Endothelial cell (in vitro differentiated cells): ENCODE measurements around the gene PLXDC1. TPM values are rescaled to one million over a fixed set of nuclear protein-coding genes. Genes with fewer than 3 reads are reported as not detected.

ENCODE experiments used
- DNase-seq: peaks from one replicate; pipeline ENCODE4 v3.0.0; 2021; ENCODE audit warnings: low spot score
- H3K27ac Mint-ChIP-seq: one replicate; pipeline ENCODE4 v1.8.0; 2021; ENCODE audit warnings: mixed read lengths, inconsistent platforms; ENCODE audit not compliant: unreplicated experiment
- H3K27me3 Mint-ChIP-seq: one replicate; pipeline ENCODE4 v1.8.0; 2021; ENCODE audit warnings: mild to moderate bottlenecking, moderate library complexity, mixed read lengths, inconsistent platforms; ENCODE audit not compliant: unreplicated experiment
- H3K36me3 Mint-ChIP-seq: one replicate; pipeline ENCODE4 v1.8.0; 2021; ENCODE audit warnings: mild to moderate bottlenecking, low read depth, mixed read lengths, inconsistent platforms; ENCODE audit not compliant: unreplicated experiment
- H3K4me1 Mint-ChIP-seq: one replicate; pipeline ENCODE4 v1.8.0; 2021; ENCODE audit warnings: mild to moderate bottlenecking, mixed read lengths, inconsistent platforms; ENCODE audit not compliant: unreplicated experiment
- H3K4me3 Mint-ChIP-seq: one replicate; pipeline ENCODE4 v1.8.0; 2021; ENCODE audit warnings: mild to moderate bottlenecking, mixed read lengths, inconsistent platforms; ENCODE audit not compliant: unreplicated experiment
- H3K9me3 Mint-ChIP-seq: one replicate; pipeline ENCODE4 v1.8.0; 2021; ENCODE audit warnings: mixed read lengths, inconsistent platforms; ENCODE audit not compliant: unreplicated experiment
- total RNA-seq: library from RNA; stranded (reverse); fragmentation: NEBNext Ultra II Directional; extraction: Animal tissue kit (Norgen Biotek cat#: 25700); gene quantifications from one replicate; pipeline ENCODE4 v1.2.1, GENCODE V29; 2021; ENCODE audit not compliant: unreplicated experiment
- TF ChIP-seq, protein P1 (sequence below): fragments of 200-600 bp; sonication (generic); IDR thresholded peaks from one replicate; pipeline ENCODE4 v1.5.0; 2021; ENCODE audit warnings: antibody characterized with exemption; ENCODE audit not compliant: unreplicated experiment

Gene PLXDC1
- total RNA-seq, 1 donor from 2014 or later: 3.7 TPM

DNA sequence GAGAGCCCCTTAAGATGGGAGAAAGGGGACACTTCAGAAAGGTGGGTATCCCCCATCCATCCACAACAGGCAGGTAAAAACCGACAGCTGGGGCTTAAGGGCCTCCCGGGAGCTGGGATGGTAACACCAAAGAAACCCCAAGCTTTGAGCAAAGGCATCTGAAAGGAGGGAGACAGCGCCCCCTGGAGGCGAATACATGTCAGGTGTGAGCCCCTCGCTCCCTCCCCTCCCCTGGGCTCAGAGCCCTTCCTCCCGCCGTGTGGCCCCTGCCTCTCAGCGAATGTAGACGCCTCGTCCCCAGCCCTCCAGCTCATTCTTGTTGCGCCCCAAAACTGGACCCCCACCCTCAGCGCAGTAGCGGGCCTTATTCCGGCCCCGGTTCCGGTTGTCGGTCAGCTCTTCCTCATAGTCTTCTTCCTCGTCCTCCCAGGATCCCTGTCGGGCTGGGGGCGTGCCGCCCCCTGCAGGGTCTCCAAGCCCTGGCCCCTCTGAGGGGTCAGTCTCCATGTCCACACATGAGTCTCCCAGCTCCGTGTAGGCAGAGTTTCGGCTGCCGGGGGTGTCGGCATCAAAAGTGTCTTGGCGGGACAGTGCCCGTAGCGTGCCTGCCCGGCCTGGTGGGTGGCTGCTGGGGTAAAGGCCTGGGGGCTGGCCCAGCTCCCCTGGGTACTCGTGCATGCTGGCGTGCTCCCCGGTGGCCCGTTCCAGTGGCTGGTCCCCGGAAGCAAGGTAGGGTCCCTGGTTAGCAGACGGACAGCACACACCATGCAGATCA is 23.7 kb upstream of the PLXDC1 start:
- TF ChIP-seq, protein P1, sequence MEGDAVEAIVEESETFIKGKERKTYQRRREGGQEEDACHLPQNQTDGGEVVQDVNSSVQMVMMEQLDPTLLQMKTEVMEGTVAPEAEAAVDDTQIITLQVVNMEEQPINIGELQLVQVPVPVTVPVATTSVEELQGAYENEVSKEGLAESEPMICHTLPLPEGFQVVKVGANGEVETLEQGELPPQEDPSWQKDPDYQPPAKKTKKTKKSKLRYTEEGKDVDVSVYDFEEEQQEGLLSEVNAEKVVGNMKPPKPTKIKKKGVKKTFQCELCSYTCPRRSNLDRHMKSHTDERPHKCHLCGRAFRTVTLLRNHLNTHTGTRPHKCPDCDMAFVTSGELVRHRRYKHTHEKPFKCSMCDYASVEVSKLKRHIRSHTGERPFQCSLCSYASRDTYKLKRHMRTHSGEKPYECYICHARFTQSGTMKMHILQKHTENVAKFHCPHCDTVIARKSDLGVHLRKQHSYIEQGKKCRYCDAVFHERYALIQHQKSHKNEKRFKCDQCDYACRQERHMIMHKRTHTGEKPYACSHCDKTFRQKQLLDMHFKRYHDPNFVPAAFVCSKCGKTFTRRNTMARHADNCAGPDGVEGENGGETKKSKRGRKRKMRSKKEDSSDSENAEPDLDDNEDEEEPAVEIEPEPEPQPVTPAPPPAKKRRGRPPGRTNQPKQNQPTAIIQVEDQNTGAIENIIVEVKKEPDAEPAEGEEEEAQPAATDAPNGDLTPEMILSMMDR: peak; percentile 93
- Mint-ChIP-seq H3K4me1 (no peaks in the 10 kb centered on the region), H3K9me3 (no peaks in the 10 kb centered on the region), H3K27me3 (peaks cover 15% of the 10 kb centered on the region), H3K4me3 (no peak overlapping the region), H3K36me3 (peaks cover 25% of the 10 kb centered on the region), H3K27ac (no peak overlapping the region)
- DNase-seq: peak; percentile 76

DNA sequence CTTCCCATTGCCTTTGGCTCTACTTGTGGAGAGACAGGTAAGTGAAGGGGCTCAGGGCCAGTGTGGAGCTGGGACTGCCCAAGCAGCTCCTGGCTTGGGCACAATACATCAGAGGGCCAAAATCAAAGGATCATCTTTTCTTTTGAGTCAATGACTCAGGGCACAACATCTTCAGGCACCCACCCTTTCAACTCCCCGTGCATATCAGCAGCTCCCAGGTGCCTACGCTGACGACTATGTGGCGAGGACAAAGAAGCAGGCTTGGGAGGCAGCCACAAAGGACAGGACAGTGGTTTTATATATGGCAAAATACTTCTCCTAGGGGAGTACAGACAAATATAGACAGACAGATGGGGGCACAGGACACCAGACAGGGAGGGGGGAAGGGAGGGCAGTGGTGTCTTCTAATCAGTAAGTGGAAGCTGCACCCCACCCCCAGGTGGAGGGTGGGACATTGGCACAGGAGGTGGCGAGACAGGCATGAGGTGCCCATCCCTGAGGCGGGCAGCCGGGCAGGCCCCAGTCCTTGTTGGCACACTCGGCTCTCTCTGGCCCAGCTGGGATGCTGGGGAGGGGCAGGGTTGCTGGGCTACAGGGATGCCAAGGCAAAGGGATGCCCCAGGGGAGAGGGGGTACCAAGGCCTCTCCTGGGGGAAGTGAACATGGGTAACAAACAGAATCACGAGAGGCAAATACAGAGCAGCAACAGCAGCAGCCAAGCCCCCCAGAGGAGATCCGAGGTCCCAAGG is 22.3 kb upstream of the PLXDC1 start:
- Mint-ChIP-seq H3K27ac (no peak overlapping the region), H3K27me3 (peaks cover 15% of the 10 kb centered on the region), H3K4me1 (no peaks in the 10 kb centered on the region), H3K4me3 (no peak overlapping the region), H3K9me3 (no peaks in the 10 kb centered on the region), H3K36me3 (peaks cover 27% of the 10 kb centered on the region)
- DNase-seq: no peak
- TF ChIP-seq, protein P1: no peak

DNA sequence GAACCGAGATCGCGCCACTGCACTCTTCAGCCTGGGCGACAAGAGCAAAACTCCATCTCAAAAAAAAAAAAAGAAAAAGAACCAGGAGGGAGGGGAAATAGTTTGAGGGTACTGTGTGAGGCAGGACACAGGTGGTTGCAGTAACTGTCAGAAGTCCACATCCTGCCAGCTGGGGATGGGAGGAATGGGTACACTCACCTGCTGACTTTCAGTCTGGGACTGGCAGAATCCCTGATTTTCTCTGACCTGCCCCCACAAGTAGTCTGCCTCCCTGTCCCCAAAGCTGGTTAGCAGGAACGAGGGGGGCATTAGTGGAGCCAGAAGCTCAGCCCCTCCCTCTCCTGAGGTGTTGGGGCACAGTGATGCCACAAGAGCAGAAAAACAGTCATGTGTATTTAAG is 21.6 kb upstream of the PLXDC1 start:
- no peaks in the 10 kb centered on the region for H3K9me3 Mint-ChIP-seq
- H3K27me3 Mint-ChIP-seq: peaks cover 13% of the 10 kb centered on the region
- peaks cover 26% of the 10 kb centered on the region for H3K36me3 Mint-ChIP-seq
- H3K4me1 Mint-ChIP-seq: no peaks in the 10 kb centered on the region
- no peak for DNase-seq
- no peak overlapping the region for H3K4me3 Mint-ChIP-seq
- H3K27ac Mint-ChIP-seq: no peak overlapping the region
- TF ChIP-seq, protein P1: no peak

DNA sequence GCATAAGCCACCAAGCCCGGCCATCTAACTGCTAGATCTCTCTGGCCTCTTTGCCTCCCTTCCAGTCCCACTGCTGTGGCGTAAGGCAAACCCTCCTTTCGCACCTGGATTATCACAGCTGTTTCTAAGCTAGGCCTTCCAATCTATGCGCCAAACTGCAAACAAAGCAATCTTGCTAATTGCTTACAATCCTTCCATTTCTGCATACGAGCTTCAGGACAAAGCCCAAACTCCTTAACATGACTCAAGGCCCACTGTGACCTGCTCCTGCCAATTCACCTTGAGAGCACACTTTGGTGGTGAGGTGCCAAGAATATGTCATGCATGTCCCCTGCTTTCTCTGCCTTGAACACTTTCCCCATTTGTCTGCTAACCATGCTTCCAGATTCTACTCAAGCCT is 20.5 kb upstream of the PLXDC1 start:
- TF ChIP-seq, protein P1: no peak
- H3K27ac Mint-ChIP-seq: no peak overlapping the region
- peaks cover 17% of the 10 kb centered on the region for H3K36me3 Mint-ChIP-seq
- no peak for DNase-seq
- peaks cover 10% of the 10 kb centered on the region for H3K27me3 Mint-ChIP-seq
- peaks cover 5% of the 10 kb centered on the region for H3K4me1 Mint-ChIP-seq
- H3K4me3 Mint-ChIP-seq: no peak overlapping the region
- H3K9me3 Mint-ChIP-seq: no peaks in the 10 kb centered on the region

DNA sequence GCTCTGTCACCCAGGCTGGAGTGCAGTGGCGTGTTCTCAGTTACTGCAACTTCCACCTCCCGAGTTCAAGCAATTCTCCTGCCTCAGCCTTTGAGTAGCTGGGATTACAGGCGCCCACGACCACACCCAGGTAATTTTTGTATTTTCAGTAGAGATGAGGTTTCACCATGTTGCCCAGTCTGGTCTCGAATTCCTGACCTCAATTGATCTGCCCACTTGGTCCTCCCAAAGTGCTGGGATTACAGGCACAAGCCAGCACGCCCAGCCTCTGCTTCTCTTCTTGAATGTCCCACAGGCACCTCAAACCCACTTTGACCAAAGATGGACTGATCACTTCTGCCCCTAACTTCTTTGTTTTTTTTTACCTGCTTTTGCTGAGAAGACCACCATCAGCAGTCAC is 19.1 kb upstream of the PLXDC1 start:
- Mint-ChIP-seq H3K36me3 (peaks cover 4% of the 10 kb centered on the region), H3K27me3 (peaks cover 10% of the 10 kb centered on the region), H3K4me1 (peaks cover 11% of the 10 kb centered on the region), H3K4me3 (no peak overlapping the region), H3K9me3 (no peaks in the 10 kb centered on the region), H3K27ac (no peak overlapping the region)
- no peak for DNase-seq
- TF ChIP-seq, protein P1: no peak
